Duodenal mucosa (tissue), 2 donors: Measurements from ENCODE around the gene RMDN2.
A peak's percentile ranks its signal among the peaks of the same experiment; 100 is the strongest.

ENCODE experiments used
- H3K27ac ChIP-seq: one replicate; pipeline ENCODE4 v1.7.0; 2013; ENCODE audit warnings: low read depth, low read length
- H3K27me3 ChIP-seq, 2 donors: one replicate each; pipeline ENCODE4 v1.7.0; 2013; ENCODE audit warnings: low read length in 2 of 2, control low read depth in 1 of 2; ENCODE audit not compliant: insufficient read depth in 2 of 2, control insufficient read depth in 1 of 2
- H3K36me3 ChIP-seq, 2 donors: one replicate each; pipeline ENCODE4 v1.7.0; 2013; ENCODE audit warnings: low read length in 2 of 2, control low read depth in 1 of 2; ENCODE audit not compliant: insufficient read depth in 2 of 2, control insufficient read depth in 1 of 2
- H3K4me1 ChIP-seq, 2 donors: one replicate each; pipeline ENCODE4 v1.7.0; 2013; ENCODE audit warnings: low read length in 2 of 2, control low read depth in 1 of 2; ENCODE audit not compliant: insufficient read depth in 2 of 2, control insufficient read depth in 1 of 2
- H3K4me3 ChIP-seq, 2 donors: one replicate each; pipeline ENCODE4 v1.7.0; 2013; ENCODE audit warnings: low read length in 2 of 2, low read depth in 1 of 2
- H3K9ac ChIP-seq, 2 donors: one replicate each; pipeline ENCODE4 v1.7.0; 2013; ENCODE audit warnings: low read length in 2 of 2, low read depth in 1 of 2
- H3K9me3 ChIP-seq, 2 donors: one replicate each; pipeline ENCODE4 v1.7.0; 2013; ENCODE audit warnings: low read length in 2 of 2, control low read depth in 1 of 2; ENCODE audit not compliant: control insufficient read depth in 1 of 2

The RMDN2 gene

GRCh38 chr2:38032946-38033345 is 107.9 kb downstream of the RMDN2 start:
- H3K4me1 ChIP-seq, result no peaks in the 10 kb centered on the region
- H3K27ac ChIP-seq, result no peak overlapping the region
- H3K36me3 ChIP-seq, result no peaks in the 10 kb centered on the region
- no peak overlapping the region for H3K4me3 ChIP-seq
- no peaks in the 10 kb centered on the region for H3K9me3 ChIP-seq
- no peaks in the 10 kb centered on the region for H3K27me3 ChIP-seq
- H3K9ac ChIP-seq, result no peak overlapping the region

GRCh38 chr2:38033646-38034045 is 108.6 kb downstream of the RMDN2 start:
- H3K36me3 ChIP-seq, result no peaks in the 10 kb centered on the region
- no peak overlapping the region for H3K27ac ChIP-seq
- no peaks in the 10 kb centered on the region for H3K4me1 ChIP-seq

GRCh38 chr2:38035968-38036367 is 110.9 kb downstream of the RMDN2 start:
- H3K4me3 ChIP-seq, result no peak overlapping the region
- no peaks in the 10 kb centered on the region for H3K9me3 ChIP-seq

More at GRCh38 chr2:38033646-38034045, 108.6 kb downstream of the RMDN2 start:
- Histone ChIP-seq H3K27me3 (no peaks in the 10 kb centered on the region), H3K9ac (no peak overlapping the region), H3K9me3 (no peaks in the 10 kb centered on the region), H3K4me3 (no peak overlapping the region)

GRCh38 chr2:38037325-38037724 is 112.2 kb downstream of the RMDN2 start:
- H3K36me3 ChIP-seq, result no peaks in the 10 kb centered on the region
- no peaks in the 10 kb centered on the region for H3K27me3 ChIP-seq
- H3K9me3 ChIP-seq, result no peaks in the 10 kb centered on the region
- no peak overlapping the region for H3K27ac ChIP-seq
- no peaks in the 10 kb centered on the region for H3K4me1 ChIP-seq
- no peak overlapping the region for H3K4me3 ChIP-seq
- no peak overlapping the region for H3K9ac ChIP-seq

More at GRCh38 chr2:38035968-38036367, 110.9 kb downstream of the RMDN2 start:
- no peak overlapping the region for H3K27ac ChIP-seq
- no peaks in the 10 kb centered on the region for H3K36me3 ChIP-seq
- H3K4me1 ChIP-seq, result no peaks in the 10 kb centered on the region
- H3K27me3 ChIP-seq, result no peaks in the 10 kb centered on the region
- no peak overlapping the region for H3K9ac ChIP-seq

- Histone ChIP-seq H3K27ac (peak overlapping the region; percentile 6), H3K9ac (no peak overlapping the region), H3K9me3 (no peaks in the 10 kb centered on the region)
Observed at GRCh38 chr2:38037757-38038621, 112.9 kb downstream of the RMDN2 start.

GRCh38 chr2:38038682-38039081 is 113.6 kb downstream of the RMDN2 start:
- H3K4me1 ChIP-seq, result no peaks in the 10 kb centered on the region
- H3K27me3 ChIP-seq, result no peaks in the 10 kb centered on the region
- no peak overlapping the region for H3K4me3 ChIP-seq
- no peaks in the 10 kb centered on the region for H3K36me3 ChIP-seq
- H3K27ac ChIP-seq, result no peak overlapping the region
- no peaks in the 10 kb centered on the region for H3K9me3 ChIP-seq
- no peak overlapping the region for H3K9ac ChIP-seq

More at GRCh38 chr2:38037757-38038621, 112.9 kb downstream of the RMDN2 start:
- Histone ChIP-seq H3K36me3 (no peaks in the 10 kb centered on the region), H3K4me3 (peak overlapping the region; percentile 17 to 24), H3K27me3 (no peaks in the 10 kb centered on the region), H3K4me1 (no peaks in the 10 kb centered on the region)

GRCh38 chr2:38039121-38039910 is 114.2 kb downstream of the RMDN2 start:
- no peak overlapping the region for H3K9ac ChIP-seq
- H3K9me3 ChIP-seq, result no peaks in the 10 kb centered on the region
- no peaks in the 10 kb centered on the region for H3K4me1 ChIP-seq
- no peaks in the 10 kb centered on the region for H3K27me3 ChIP-seq
- H3K4me3 ChIP-seq, result no peak overlapping the region
- no peaks in the 10 kb centered on the region for H3K36me3 ChIP-seq
- H3K27ac ChIP-seq, result no peak overlapping the region

- Histone ChIP-seq H3K4me3 (no peak overlapping the region), H3K4me1 (no peaks in the 10 kb centered on the region), H3K36me3 (no peaks in the 10 kb centered on the region), H3K9ac (no peak overlapping the region), H3K27ac (no peak overlapping the region), H3K9me3 (no peaks in the 10 kb centered on the region), H3K27me3 (no peaks in the 10 kb centered on the region)
Observed at GRCh38 chr2:38045811-38046210, 120.7 kb downstream of the RMDN2 start.

- H3K9ac ChIP-seq, result no peak overlapping the region
- no peaks in the 10 kb centered on the region for H3K27me3 ChIP-seq
- no peaks in the 10 kb centered on the region for H3K9me3 ChIP-seq
- H3K4me3 ChIP-seq, result no peak overlapping the region
- no peaks in the 10 kb centered on the region for H3K4me1 ChIP-seq
- no peaks in the 10 kb centered on the region for H3K36me3 ChIP-seq
- no peak overlapping the region for H3K27ac ChIP-seq
Observed at GRCh38 chr2:38056216-38056615, 131.1 kb downstream of the RMDN2 start.
